Measurements from ENCODE around the gene APBA2.

The APBA2 gene

DNA sequence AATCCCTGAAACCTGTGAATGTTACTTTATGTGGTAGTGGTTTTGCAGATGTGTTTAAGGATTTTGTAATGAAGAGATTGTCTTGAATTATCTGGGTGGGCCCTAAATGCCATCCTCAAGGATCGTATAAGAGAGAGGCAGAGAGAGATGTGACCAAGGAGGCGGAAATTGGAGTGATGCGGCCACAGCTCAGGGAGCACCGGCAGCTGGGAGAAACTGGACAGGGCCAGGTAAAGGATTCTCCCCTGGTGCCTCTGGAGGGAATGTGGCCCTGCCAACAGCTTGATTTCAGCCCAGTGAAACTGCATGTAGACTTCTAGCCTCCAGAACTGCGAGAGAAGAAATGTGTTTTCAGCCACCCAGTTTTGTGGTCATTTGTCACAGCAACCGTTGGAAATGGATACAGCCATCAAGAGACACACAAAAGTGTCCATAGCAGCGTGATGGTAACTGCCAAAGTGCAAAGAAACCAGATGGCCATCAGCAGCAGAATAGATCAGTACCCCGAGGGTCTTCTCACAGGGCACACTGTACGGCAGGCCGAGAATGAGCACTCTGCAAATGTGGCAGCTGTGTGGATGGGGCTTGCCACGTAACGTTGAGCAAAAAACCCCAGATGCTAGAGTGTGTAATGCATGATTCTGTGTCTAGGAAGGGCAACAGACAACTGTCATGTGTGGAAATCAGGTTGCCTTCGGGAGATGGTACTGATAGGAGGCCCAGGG is 12.2 kb downstream of the APBA2 start:
- ATAC-seq = no peak

DNA sequence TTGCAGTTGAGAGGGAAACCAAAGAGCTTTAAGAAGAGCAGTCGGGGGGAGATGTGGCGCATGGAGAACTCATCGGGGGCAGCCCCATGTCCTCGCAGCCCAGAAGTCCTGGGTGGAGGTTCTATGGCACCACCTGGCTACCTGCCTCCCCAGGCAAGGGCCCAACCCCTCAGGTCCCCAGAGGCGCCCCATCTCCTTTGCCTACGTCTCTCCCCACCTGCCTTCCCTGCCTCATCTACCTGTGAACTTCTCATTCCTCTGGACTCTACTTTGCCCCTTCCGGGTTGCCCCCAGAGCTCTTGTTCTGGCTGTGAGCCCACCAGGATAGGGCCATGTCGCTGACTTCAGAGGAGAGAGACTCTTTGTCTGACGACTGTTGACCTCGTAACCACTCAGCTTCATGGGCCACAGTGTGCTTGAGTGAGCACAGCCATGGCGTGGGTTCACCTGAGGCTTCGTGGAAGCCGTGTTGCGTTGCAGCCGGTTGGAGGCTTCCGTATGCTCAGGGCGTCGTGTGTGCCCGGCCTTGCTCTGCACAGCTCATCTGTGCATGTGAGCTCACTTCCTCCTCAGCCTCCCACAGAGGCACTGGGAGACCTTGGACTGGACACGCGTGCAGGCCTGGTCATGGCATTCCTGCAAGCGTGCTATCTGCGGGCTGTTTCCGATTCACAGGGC is 13.4 kb downstream of the APBA2 start:
- ATAC-seq = no peak

DNA sequence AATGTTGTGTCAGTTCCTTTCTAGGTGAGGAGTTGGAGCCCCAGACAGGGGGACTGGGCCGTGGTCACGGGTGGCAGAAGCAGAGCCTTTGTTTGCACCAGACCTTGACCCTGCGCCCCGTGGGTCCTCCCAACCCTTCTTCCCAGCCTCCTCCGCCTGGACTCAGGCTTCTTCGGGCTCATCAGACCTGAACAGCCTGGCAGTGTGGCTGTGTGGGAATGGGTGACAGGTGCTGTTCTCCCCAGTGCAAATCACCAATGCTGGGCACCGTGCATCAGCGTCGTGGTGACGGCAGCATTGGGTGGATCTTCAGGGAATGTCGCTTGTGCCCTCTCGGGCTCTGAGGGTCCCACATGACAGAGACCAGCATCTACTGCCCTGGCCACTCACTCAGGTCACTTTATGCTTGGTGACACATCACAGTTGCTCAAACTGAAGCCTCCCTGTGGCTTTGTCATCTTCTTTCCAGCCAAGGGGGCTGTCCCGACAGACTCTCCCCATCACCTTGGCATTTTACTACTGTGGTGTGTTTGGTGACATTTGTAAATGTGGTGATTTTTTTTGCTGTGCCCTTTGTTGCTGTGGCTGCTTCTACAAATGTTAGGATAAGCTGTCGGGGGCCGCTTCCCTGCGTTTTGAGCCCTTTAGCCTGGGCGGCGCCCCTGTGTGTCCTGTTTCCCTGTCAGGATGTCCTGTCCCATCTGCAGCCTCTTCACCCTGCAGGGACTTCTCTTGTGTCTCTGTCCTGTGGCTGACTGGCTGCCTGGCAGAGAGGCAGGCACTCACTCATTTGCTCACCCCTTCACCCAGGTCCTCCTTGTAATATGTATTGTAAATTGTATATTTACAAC is 14.5 kb downstream of the APBA2 start:
- peak in 1 of 2 donors; percentile 38 for ATAC-seq

DNA sequence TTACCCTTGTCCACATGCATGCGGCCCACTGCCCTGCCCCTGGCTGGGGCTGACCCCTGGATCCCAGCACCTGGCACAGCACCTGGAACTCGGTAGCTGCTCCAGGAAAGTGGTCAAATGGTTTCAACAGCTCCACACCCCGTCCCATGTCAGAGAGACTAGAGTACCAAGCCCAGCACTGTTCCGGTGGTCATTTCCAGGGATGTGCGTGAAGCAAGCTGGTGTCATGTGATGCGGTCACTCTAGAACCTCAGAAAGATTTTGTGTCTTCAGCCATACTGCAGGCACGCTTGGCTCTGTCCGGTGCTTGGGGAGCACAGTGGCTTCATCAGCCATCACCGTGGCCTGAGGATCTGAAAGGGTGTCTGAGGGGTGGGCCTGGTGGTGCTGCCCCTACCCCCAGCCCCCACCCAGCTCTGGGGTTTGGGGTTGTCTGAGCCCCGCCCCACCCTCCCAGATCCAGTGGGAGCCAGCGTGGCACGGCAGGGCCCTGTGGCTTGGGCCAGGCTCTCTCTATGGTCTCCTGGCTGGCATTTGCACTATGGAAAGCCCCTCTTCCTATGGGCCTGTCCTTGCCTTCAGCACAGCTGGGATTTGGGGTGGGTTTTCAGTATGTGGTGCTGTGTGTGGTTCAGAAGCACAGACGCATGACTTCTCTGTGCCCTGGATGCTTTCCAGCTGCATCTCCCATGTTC is 15.3 kb downstream of the APBA2 start:
- ATAC-seq = no peak

DNA sequence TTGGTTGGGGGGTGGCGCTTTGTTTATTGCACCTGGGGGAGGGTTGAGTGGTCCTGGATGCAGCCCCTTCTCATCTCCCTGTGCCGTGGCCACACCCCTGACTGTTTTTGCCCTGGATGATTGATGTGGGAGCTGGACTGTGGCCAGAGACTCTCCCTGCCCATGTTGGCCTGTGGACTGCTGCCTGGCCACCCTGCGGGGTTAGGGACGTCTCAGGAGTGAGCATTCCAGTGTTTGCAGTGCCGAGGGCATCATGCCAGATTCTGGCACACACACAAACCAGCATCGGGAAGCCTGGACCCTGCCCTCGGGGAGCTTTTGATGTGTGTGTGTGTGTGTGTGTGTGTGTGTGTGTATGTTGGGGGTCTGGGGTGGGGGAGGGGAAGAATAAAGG is 15.8 kb downstream of the APBA2 start:
- ATAC-seq = no peak

DNA sequence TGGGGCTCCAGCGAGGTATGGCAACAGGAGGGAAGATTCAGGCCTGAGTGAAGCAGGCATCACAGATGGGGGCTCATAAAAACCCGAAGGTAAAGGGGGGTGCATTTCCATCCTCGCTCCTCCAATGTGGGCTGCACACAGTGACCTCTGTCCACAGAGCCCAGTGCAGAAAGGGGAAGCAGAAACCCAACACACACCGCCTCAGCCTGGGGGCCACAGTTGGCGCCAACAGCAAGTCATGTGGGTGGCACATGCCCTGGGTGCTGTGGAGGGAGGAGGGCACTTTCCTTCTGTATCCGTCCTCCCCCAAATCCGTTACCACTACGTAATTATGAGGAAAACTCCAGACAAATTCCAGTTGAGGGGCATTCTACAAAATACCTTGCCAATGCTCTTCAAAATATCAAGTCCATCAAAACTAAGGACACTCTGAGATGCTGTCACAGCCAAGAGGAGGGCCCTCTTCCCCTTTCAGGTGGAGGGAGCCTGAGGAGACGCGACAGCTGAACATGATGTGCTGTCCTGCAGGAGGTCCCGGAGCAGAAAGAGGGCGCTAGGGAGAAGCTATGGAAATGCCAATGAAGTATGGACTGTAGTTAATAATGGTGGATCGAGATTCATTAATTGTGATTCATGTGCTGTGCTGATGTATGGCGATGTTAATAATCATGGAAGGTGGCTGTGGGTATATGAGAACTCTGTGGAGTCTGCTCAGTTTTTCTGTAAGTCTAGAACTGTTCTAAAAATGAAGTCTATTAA is 16.4 kb downstream of the APBA2 start:
- no peak for ATAC-seq

DNA sequence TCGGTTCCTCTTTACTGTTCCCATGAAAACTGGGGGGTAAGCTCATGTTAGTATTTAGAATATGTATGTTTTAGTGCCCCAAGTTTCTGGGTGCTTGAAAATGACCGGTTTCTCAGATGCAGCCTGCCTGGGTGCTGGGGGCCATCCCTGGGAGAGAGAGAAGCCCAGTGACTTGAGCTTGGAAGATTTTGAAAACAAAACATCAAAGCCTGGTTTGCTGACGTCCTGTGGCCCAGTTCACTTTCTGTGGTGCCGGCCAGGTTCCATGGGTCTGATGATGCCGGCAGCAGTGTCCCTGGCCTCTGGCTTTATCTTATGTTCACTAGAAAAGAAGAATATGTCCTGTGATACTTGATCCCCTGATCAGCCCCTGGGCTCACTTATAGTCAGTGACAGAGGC is 17.1 kb downstream of the APBA2 start:
- no peak for ATAC-seq

DNA sequence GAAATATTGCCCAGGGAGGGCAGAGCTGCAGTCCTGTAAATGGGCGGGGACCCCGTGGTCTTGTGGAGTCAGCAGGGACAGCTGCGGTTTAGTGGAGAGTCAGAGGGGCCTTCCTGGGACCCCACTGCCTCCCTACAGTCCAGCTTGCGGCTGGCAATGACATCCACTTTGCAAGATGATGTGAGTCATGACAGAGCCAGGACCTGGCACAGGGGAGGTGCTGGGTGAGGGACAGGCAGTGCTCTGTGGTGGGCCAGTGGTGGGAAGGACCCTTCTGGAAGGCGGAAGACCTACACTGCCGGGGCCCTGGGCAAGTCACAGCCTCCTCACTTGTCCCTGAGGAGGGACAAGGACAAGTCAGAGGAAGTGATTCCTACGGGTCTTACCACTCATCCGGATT is 17.8 kb downstream of the APBA2 start:
- ATAC-seq = no peak

DNA sequence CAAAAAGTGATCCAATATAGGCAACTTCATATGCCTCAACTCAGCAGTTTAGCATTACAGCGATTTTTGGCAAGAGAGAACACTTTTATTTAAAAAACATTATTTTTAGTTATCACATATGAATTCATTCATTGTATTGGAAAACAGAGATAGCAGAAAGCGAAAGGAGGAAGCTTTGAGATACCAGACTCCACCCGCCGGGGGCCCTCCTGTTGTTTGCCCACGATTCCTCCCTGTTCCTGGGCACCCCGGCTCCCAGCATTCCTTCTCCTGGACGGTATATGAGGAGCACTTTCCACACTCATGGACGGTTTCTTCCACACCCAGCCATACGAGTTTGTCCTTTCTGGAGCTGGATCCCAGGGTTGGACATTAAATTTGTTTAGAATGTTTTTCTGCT is 18.2 kb downstream of the APBA2 start:
- ATAC-seq = no peak

DNA sequence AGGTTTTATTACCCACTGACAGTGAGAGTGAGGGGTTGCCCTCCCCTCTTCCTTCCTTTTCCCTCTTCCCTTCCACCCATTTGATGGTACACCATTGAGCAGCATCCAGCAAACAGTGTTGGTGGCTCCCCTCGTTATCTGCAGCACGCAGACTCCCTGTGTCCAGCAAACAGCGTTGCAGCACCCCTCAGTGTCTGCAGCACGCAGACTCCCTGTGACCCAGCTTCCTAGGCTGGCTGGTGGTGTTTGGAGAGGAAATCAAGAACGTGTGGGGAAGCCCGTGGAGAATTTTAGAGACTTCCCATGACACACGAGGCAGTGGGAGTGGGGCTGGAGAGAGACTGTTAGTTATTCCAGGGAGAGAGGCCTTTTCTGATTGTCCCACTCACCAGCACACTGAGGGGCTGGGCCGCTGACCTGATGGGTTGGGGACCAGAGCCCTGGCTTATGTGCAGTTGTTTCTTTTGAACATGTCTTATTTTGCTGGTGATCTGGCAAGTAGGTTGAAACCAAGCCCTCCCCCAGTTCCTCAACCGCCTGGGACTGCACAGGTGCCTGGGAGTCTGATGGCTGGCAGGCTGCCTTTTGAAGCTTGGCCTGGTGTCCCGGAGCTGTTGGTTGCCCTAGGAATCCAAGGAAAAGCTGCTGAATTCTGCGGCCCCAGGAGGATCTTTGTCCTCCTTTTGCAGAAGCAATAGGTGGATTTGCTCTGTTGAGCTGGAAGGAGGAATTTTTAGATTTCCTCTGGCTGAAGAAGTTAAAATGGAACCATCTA is 19.0 kb downstream of the APBA2 start:
- ATAC-seq = no peak

DNA sequence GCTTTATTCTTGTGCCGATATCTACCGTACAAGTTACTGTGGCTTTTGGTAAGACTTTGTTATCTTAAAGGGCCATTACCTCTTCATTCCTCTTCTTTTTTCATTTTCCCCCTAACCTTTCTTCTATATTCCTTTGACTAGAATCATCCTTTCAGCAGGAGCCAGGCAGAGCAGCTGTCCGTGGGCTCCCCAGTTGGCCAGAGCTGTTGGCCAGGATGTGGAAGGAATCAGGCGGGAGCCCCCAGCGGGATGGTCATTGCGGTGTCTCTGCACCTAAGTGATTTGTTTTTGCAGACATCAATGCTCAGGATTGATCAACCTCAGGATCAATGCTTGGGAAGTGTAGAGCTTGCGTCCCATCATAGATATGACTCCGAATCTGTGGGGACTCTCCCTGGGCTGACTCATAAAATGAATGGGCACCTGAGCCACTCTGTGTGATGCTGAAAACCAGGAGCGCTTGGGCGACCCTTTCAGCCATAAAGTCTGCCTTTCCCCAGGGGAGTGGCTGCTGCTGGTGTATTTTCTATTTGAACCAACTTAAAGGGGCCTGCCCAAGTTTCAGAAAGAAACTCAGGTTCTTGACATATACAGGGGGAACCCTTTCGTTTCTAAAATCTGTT is 21.7 kb downstream of the APBA2 start:
- no peak for ATAC-seq

DNA sequence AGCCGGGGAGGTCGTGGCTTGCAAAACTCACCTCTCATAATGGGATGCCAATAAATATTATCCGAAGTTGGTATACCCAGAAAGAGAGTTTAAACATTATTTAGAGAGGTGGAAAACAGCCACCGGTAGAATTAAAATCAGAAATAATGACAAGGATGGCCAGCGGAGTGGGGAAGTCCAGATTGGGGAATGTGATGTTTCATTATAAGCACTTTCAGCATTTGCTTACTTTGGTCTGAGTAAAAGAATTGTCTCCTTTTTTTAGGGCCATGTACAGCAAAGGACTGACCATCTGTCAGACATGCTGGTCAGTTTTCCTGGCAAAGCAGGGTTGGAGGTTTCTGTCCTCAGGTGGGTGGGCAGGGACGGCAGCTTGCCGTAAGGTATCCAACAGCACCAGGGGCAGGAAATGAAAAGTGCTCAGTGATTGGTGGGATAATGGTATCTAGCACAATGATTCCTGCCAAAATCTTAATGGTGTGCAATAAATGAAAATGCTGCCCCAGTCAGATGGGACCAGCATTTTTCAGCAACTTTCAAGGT is 24.3 kb downstream of the APBA2 start:
- no peak for ATAC-seq

DNA sequence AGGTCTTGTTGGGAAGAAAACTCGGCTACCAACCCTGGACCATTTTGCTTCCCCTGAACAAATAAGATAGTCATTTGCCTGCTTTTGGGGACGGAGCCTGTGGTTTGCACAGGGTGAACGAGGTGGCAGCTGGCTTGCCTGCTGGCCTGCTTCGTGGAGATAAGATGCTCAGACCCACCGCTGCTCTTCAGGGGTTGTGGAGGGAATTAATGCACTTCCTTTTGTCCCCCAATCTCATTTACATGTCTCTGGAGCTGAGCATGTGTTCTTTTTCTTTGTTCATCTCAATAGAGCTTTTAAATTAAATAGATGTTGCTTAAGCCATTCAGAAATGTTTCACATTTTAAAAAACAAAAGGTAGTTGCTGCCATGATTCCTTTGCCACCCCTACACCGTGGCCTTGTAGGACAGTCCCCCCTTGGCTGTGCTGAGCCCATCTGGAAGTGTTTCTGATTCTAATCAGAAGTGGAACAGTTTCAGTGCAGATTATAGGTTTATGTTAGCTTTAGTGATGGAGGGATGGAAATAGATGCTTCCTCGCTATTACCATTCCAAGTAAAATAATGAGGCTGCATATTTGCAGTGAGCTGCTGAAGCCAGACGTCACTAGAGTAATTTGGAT is 25.6 kb downstream of the APBA2 start:
- ATAC-seq = no peak

DNA sequence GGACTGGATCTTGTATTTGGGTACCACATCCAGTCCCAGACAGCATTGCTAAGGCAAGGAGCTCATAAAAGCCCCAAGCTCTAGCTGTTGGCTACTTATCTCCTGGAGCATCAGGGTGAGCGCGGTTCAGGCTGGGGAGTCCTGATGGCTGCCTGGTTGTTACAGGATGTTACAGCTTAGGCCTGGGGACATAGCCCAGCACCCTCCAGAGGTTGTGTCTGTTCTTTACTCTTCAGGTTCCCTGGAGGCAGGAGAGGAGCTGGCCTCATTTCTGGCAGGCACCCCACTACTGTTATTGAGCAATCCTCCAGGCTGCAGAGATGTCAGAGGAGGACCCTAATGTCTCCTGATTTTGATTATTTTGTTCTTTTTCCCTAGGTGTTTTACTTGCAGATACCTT is 26.6 kb downstream of the APBA2 start:
- no peak for ATAC-seq

DNA sequence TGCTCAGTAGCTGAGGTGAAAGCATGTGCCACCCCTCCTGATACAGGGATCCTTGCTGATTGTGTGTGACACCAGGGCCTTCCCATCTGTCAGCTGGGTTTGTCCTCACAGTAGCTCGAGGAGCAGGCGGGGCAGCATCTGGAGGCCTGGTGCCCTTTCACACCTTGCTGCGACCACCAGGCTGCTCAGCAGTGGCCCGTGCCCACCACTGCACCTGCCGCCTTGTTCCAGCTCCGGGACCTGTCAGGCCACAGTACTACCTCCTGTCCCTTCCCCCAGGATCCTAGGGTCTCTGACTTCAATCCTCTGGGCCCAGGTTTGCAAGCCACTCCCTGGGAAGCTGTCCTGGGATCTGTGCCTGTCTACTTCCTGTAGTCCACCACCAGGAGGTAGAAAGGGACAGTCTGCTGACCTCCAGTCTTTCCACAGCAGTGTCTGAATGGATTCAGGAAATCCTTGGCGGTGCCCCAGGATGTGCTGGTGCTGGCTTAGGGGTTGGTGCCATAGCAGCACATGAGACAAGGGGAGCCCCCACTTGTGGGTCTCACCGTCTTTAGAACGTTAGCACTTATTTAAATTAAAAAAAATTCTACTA is 27.5 kb downstream of the APBA2 start:
- peak in 1 of 2 donors; percentile 20 for ATAC-seq

DNA sequence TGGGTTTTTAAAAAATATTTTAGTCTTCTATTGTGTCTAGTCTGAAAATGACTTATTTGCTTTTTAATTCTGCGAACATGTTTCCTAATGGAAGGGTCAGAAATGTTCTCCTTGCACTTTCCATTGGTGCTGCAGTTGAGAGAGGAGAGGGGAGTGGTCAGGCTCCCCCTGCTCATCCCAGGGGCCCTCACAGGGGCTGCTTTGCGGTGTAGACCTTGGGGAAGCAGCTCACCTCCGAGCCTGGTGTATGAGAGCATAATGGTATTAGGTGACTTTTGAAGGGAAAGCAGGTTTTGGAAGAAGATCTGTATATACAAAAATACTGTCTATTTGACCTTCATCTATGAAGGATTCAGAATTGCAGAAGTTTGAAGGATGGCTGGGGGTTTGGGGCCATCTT is 28.3 kb downstream of the APBA2 start:
- ATAC-seq = no peak

DNA sequence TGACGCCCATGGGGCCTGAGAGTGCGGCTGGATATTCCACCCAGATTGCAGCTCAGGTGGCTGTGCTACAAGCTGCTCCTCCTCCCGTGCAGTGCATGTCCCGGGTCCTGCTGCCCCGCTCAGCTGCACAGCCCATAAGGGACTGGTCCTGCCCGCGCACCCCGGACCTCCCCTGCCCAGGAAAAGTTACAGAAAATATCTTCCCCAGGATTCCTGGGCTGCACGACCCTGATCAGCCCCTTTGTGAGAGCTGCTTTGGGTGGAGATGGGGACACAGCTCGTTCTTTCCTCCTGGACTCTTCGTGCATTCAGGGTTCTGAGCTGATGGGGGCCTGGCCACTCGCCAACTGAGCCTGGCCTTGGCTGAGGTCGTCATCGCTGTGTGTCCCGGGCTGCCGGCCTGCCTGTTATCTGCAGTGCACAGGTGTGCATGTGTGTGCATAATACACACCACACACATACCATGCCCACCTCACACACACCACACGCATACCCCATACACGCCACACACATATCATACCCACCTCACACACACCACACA is 28.8 kb downstream of the APBA2 start:
- ATAC-seq = no peak

DNA sequence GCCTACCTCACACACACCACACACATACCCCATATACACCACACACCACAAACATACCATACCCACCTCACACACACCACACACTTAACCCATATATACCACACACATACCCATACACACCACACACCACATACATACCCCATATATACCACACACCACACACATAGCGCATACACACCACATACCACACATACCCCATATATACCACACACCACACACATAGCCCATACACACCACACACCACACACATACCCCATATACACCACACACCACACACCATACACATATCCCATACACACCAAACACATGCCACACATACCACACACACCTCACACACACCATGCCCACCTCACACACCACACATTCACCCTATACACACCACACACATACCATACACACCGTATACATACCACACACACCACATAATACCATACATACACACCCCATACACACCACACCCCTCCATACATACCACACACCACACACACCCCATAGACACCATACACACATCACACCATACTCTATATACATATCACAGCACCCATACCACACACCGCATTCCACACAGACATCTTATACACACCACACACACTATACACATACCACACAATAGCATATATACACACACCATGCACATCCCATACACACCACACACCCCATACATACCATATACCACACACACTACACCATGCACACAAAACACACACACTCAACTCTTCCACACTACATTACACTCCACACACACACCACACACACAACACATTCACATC is 29.5 kb downstream of the APBA2 start:
- no peak for ATAC-seq

DNA sequence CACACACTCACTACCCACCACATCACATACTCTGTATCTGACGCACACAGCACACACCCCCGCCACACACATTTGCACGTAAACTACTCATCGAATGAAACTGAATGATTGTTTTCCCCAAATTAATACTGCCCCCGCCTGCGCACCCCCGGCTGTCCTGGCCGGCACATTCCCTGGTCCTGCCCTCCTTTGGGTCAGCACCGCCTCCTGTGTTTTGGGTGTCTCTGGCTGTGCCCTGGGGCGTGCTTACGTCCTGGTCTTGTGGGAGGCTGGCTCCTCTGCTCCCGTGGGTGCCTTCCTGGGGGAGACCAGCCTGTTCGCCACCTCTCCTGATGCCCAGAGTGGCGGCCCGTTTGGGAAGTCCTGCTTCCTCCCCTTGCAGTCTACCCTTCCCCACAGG is 30.2 kb downstream of the APBA2 start:
- ATAC-seq = no peak
